Measurements from ENCODE around the gene PODXL2. TPM values are rescaled to one million over a fixed set of nuclear protein-coding genes. Genes with fewer than 3 reads are reported as not detected.
A peak's percentile ranks its signal among the peaks of the same experiment; 100 is the strongest.

Gene PODXL2
- total RNA-seq, 4 donors from 2014 or later, result 9.7 to 18.9 (median 15.9) TPM

DNA sequence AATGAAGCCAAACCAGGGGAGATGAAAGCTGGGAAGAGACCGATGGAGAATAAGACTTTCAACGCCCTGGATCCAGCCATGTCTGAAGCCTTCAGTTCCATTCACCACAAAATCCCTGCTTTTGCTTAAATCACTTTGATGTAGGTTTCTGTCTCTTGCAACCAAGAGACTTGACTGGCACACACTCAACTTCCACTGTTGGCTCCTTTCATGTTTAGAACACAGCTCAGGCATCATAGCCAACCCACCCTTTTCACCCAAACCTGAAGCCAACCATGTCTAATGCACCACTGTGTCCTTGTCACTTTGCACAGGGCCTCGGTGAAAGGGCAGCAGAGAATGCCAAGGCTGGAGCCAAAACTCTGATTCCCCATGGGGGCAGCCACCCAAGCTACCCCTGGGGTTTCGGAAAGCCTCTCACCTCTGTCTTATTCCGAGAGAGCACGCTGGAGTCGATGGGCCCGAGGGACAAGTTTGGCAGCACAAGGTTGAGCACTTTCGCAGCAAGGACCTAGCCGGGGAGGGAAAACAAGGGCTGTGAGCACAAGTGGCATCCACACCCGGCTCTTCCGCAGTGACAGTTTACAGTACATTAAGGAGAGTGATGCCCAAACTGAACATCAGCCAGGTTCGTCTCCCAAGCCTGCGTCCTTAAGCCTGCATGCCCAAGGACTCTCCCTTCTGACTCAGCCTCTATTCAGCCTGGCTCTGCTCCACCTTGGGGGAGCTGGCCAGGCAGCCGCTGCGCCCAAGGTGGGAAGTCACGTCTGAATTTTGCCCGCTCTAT, 81.4 kb downstream of the PODXL2 start:
- DNase-seq, result peak; percentile 8
- intact Hi-C loops (cut with DNase I; ENCODE audit: low total_unique reads), result no loop called here

DNA sequence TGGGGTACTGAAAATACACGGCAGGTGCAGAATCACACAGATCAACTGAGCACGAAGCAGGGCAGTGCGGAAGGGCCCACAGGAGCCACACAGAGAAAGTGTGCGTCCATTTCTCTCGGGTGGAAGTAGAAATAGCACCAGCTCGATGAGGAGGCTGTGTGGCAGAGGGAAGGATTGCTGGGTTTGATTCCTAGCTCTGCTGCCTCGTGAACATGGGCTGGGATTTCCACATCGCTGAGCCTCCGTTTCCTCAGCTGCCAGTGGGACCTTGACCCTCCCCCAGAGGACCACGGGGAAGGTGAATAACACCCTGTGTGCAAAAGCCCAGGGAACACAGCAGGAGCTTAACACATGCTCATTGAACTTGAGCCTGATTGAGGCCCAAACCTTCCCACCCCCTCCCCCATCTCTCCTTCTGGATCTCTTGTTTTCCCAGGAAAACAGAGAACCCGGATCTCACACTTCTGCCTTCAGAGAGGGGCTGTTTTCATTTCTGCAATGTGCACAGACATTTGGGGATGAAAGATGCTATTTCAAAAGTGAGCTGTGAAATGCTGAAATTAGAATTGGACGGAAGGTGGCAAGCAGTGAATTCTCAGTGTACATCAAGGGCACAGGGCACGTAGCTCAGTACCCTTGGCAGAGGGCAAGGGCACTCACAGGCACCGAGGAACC, 82.2 kb downstream of the PODXL2 start:
- DNase-seq, result peak; percentile 4
- no peak for TF ChIP-seq POLR2A (IDR thresholded peaks at IDR 0.05)
- TF ChIP-seq POLR2AphosphoS5 (IDR thresholded peaks at IDR 0.05), result no peak
- TF ChIP-seq EP300 (IDR thresholded peaks at IDR 0.05; ENCODE audit: low read depth), result no peak
- TF ChIP-seq, protein P1, sequence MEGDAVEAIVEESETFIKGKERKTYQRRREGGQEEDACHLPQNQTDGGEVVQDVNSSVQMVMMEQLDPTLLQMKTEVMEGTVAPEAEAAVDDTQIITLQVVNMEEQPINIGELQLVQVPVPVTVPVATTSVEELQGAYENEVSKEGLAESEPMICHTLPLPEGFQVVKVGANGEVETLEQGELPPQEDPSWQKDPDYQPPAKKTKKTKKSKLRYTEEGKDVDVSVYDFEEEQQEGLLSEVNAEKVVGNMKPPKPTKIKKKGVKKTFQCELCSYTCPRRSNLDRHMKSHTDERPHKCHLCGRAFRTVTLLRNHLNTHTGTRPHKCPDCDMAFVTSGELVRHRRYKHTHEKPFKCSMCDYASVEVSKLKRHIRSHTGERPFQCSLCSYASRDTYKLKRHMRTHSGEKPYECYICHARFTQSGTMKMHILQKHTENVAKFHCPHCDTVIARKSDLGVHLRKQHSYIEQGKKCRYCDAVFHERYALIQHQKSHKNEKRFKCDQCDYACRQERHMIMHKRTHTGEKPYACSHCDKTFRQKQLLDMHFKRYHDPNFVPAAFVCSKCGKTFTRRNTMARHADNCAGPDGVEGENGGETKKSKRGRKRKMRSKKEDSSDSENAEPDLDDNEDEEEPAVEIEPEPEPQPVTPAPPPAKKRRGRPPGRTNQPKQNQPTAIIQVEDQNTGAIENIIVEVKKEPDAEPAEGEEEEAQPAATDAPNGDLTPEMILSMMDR (IDR thresholded peaks at IDR 0.05), result no peak
- intact Hi-C loops (cut with DNase I; ENCODE audit: low total_unique reads) (no loop called here), in situ Hi-C loops (cut with MboI; ENCODE audit: low pct_ligation_motif_present in 1 of 4, low pct_unique_long_range_greater_than_20kb in 1 of 4, low sequenced_read_pairs in 3 of 4) (no loop called here)
- Histone ChIP-seq H3K27me3 (no peaks in the 10 kb centered on the region), H3K36me3 (no peaks in the 10 kb centered on the region), H3K27ac (peak overlapping the region in 1 of 4 donors; percentile 28), H3K9me3 (no peaks in the 10 kb centered on the region), H3K4me1 (peaks cover 0 to 13% (median 8%) of the 10 kb centered on the region in 4 donors), H3K4me3 (no peak overlapping the region)
- WGBS, 2 donors (ENCODE audit: low coverage in 1 of 2), result 68 to 87% methylated on average over 3 to 14 of the region's 14 CpGs

More for the DNA sequence above, 81.4 kb downstream of the PODXL2 start:
- Histone ChIP-seq H3K36me3 (no peaks in the 10 kb centered on the region), H3K4me1 (peaks cover 0 to 13% (median 8%) of the 10 kb centered on the region in 4 donors), H3K27ac (peak overlapping the region in 2 of 4 donors; percentile 4 to 28), H3K9me3 (no peaks in the 10 kb centered on the region), H3K27me3 (no peaks in the 10 kb centered on the region), H3K4me3 (no peak overlapping the region)
- 89 to 100% methylated on average over 1 to 18 of the region's 18 CpGs for WGBS, 2 donors (ENCODE audit: low coverage in 1 of 2)
- no peak for TF ChIP-seq POLR2AphosphoS5 (IDR thresholded peaks at IDR 0.05)
- in situ Hi-C loops (cut with MboI; ENCODE audit: low pct_ligation_motif_present in 1 of 4, low pct_unique_long_range_greater_than_20kb in 1 of 4, low sequenced_read_pairs in 3 of 4), result no loop called here

DNA sequence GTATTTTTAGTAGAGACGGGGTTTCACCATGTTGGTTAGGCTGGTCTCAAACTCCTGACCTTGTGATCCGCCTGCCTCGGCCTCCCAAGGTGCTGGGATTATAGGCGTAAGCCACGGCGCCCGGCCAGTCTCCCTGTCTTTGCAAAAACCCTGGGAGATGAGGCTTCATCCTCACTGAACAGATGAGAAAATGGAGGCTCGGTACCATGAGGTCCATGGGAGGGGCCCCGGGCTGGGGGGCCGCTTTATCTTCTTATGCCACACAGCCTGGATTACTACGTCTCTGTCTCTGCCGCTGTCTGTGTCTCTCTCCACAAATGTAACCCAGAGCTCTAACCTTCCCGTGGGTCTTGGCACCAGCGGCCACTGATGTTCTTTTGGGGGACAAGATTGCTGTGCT, 82.9 kb downstream of the PODXL2 start:
- 94 to 100% methylated on average over 2 to 14 of the region's 14 CpGs for WGBS, 2 donors (ENCODE audit: low coverage in 1 of 2)

DNA sequence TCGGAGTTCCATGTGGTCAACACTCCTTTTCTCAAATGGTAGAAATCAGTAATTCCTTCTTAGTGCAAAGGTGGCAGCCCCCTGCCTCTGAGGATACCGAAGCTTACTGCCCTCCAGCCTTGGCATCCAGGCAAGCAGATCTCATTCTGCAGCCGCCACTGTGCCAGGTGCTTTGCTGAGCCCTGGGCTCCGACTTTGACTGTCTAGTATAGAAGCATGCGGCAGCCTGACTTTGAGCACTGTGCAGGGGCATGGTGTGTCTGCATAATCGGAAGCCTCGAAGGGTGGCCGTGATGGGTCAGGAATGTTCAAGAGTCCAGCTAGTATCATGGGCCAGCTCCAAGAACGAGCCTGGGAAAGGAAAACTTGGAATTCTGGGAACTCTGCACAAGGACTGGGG, 83.5 kb downstream of the PODXL2 start:
- no peak overlapping the region for H3K27ac ChIP-seq
- intact Hi-C loops (cut with DNase I; ENCODE audit: low total_unique reads) (no loop called here), in situ Hi-C loops (cut with MboI; ENCODE audit: low pct_ligation_motif_present in 1 of 4, low pct_unique_long_range_greater_than_20kb in 1 of 4, low sequenced_read_pairs in 3 of 4) (no loop called here)
- 84% methylated on average over 9 of the region's 9 CpGs; no CpG with 5 or more reads in 1 of the 2 donors for WGBS, 2 donors (ENCODE audit: low coverage in 1 of 2)
- no peaks in the 10 kb centered on the region for H3K36me3 ChIP-seq
- TF ChIP-seq POLR2AphosphoS5 (IDR thresholded peaks at IDR 0.05) (no peak), EP300 (IDR thresholded peaks at IDR 0.05; ENCODE audit: low read depth) (no peak), POLR2A (IDR thresholded peaks at IDR 0.05) (no peak)
- TF ChIP-seq, protein P1 (IDR thresholded peaks at IDR 0.05), result no peak
- H3K27me3 ChIP-seq, result no peaks in the 10 kb centered on the region
- H3K9me3 ChIP-seq, result no peaks in the 10 kb centered on the region
- DNase-seq, result no peak
- peaks cover 0 to 14% (median 8%) of the 10 kb centered on the region in 4 donors for H3K4me1 ChIP-seq
- H3K4me3 ChIP-seq, result no peak overlapping the region

More for the DNA sequence above, 82.9 kb downstream of the PODXL2 start:
- H3K4me1 ChIP-seq, result peaks cover 0 to 13% (median 8%) of the 10 kb centered on the region in 4 donors
- TF ChIP-seq, protein P1 (IDR thresholded peaks at IDR 0.05), result no peak
- TF ChIP-seq EP300 (IDR thresholded peaks at IDR 0.05; ENCODE audit: low read depth) (no peak), POLR2AphosphoS5 (IDR thresholded peaks at IDR 0.05) (no peak), POLR2A (IDR thresholded peaks at IDR 0.05) (no peak)
- no peak overlapping the region for H3K4me3 ChIP-seq
- intact Hi-C loops (cut with DNase I; ENCODE audit: low total_unique reads), result no loop called here
- in situ Hi-C loops (cut with MboI; ENCODE audit: low pct_ligation_motif_present in 1 of 4, low pct_unique_long_range_greater_than_20kb in 1 of 4, low sequenced_read_pairs in 3 of 4), result no loop called here
- no peak overlapping the region for H3K27ac ChIP-seq
- H3K9me3 ChIP-seq, result no peaks in the 10 kb centered on the region
- H3K27me3 ChIP-seq, result no peaks in the 10 kb centered on the region
- DNase-seq, result no peak
- no peaks in the 10 kb centered on the region for H3K36me3 ChIP-seq

All from transverse colon (tissue), 4 donors.